Activated T-cell treated with anti-CD3 and anti-CD28 coated beads, Interleukin-2, amount 50 U/mL, for 24 hours (primary cell): ENCODE measurements around the gene ZNF331.
"Not testable (repeated sequence)": the region's sequence is repeated elsewhere in the genome, so short reads cannot be mapped to it uniquely, and the experiment has no call there.

Experiments
- DNase-seq: peaks from one replicate; pipeline ENCODE4 v3.0.0-alpha.2; 2020
- H3K27ac Mint-ChIP-seq: 2 replicates; pipeline ENCODE4 v1.8.0; 2020; ENCODE audit warnings: mild to moderate bottlenecking, mixed read lengths
- H3K27me3 Mint-ChIP-seq: 2 replicates; pipeline ENCODE4 v1.8.0; 2020; ENCODE audit warnings: mixed read lengths
- H3K36me3 Mint-ChIP-seq: 2 replicates; pipeline ENCODE4 v1.8.0; 2020; ENCODE audit warnings: low read depth, mixed read lengths
- H3K4me1 Mint-ChIP-seq: 2 replicates; pipeline ENCODE4 v1.8.0; 2020; ENCODE audit warnings: low read depth, mixed read lengths
- H3K4me3 Mint-ChIP-seq: 2 replicates; pipeline ENCODE4 v1.8.0; 2020; ENCODE audit warnings: mild to moderate bottlenecking, moderate library complexity, mixed read lengths
- H3K9me3 Mint-ChIP-seq: 2 replicates; pipeline ENCODE4 v1.8.0; 2020; ENCODE audit warnings: mixed read lengths

Gene ZNF331

DNA sequence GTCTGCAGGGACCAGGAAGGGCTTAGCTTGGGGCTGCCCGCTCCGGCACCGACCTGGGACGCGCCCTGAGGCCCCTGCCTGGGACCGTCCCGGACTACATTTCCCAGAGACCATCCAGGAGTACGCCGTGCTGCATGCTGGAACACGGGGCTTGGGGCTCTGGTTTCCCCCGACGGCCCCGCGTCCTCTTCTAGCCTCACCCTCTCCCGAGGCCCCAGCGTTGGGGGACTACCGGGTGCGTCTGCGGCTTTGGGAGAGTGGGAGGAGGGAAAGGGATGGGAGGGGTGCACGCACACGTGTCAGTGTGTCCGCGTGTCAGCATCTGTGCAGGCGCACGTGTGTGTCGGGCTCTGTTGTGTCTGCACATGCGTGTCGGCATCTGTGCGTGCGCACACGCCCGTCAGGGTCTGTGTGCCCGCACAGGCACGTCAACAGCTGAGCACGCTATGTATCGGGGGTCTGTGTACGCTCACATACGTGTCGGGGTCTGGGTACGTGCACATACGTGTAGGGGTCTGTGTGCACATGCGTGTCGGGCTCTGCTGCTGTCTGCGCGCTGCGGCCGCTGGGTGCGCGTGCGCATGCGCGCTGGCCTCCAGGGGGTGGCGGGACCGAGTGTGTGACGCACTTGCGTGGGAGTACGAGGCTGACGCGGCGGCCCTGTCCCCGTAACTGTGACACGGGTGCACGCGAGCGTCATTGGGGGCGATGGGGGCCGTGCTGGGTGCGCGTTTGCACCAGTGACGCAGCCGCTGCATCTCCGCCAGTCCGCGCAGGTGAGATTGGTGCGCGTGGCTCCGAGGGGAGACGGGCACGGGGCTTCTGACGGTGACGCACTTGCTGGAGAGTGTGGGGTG, at the start of gene ZNF331:
TSS of gene ZNF331 (plus strand) at position 625 of the 857 bp plus-strand sequence. CDS start 31,232 bp downstream, outside the sequence.
- peaks cover 13% of the 10 kb centered on the region for H3K9me3 Mint-ChIP-seq
- no peaks in the 10 kb centered on the region for H3K27me3 Mint-ChIP-seq
- H3K27ac Mint-ChIP-seq: peak within 1 kb of the TSS; percentile 99
- peak within 1 kb of the TSS; percentile 95 for H3K4me3 Mint-ChIP-seq
- peaks cover 52% of the 10 kb centered on the region for H3K4me1 Mint-ChIP-seq
- DNase-seq: peak; percentile 91
- peaks cover 80% of the 10 kb centered on the region for H3K36me3 Mint-ChIP-seq

DNA sequence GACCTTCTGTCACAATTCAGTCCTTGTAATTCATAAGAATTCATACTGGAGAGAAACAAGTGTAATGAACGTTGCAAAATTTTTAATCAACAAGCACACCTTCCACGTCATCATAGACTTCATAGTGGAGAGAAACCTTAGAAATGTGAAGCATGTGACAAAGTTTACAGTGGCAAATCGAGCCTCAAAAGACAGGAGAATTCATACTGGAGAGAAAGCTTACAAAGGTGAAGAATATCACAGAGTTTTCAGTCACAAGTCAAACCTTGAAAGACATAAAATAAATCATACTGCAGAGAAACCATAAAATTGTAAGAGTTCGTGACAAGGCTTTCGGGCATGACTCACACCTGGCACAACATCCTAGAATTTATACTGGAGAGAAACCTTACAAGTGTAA, 45.8 kb upstream of the ZNF331 start:
- H3K27me3 Mint-ChIP-seq: no peaks in the 10 kb centered on the region
- H3K9me3 Mint-ChIP-seq: peaks cover 60% of the 10 kb centered on the region
- DNase-seq: no peak
- peaks cover 87% of the 10 kb centered on the region for H3K36me3 Mint-ChIP-seq
- no peak overlapping the region for H3K27ac Mint-ChIP-seq
- no peak overlapping the region for H3K4me3 Mint-ChIP-seq
- H3K4me1 Mint-ChIP-seq: no peaks in the 10 kb centered on the region

DNA sequence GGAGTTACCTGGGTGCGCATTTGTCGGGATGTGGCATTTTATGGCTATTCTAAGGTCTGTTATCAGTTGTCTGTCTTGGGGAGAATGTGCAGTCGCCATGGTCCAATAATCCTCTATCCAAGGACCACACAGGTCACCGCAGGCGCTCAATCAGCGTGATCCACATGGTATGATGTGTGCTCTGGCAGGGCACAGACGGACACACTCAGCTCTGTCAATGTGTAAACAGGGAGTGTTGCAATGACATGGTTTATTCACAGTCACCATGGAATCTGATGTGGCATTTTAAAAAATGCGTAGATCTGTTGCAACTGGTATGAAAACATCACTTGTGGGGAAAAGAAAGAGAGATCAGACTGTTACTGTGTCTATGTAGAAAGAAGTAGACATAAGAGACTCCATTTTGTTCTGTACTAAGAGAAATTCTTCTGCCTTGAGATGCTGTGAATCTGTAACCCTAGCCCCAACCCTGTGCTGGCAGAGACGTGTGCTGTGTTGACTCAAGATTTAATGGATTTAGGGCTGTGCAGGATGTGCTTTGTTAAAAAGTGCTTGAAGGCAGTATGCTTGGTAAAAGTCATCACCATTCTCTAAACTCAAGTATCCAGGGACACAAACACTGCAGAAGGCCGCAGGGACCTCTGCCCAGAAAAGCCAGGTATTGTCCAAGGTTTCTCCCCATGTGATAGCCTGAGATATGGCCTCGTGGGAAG, 40.5 kb upstream of the ZNF331 start:
- Mint-ChIP-seq H3K9me3 (peaks cover 56% of the 10 kb centered on the region), H3K36me3 (peaks cover 43% of the 10 kb centered on the region)
- H3K4me1 Mint-ChIP-seq, H3K4me3 Mint-ChIP-seq, H3K27me3 Mint-ChIP-seq, H3K27ac Mint-ChIP-seq, DNase-seq: not testable (repeated sequence)

DNA sequence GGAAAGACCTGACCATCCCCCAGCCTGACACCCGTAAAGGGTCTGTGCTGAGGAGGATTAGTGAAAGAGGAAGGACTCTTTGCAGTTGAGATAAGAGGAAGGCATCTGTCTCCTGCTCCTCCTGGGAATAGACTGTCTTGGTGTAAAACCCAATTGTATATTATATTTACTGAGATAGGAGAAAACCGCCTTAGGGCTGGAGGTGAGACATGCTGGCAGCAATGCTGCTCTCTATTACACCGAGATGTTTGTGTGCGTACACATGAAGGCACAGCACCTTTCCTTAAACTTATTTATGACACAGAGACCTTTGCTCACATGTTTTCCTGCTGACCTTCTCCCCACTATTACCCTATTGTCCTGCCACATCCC, 39.9 kb upstream of the ZNF331 start:
- Mint-ChIP-seq H3K27me3 (peaks cover 10% of the 10 kb centered on the region), H3K9me3 (peaks cover 51% of the 10 kb centered on the region), H3K36me3 (peaks cover 38% of the 10 kb centered on the region)
- H3K27ac Mint-ChIP-seq, H3K4me1 Mint-ChIP-seq, DNase-seq, H3K4me3 Mint-ChIP-seq: not testable (repeated sequence)

DNA sequence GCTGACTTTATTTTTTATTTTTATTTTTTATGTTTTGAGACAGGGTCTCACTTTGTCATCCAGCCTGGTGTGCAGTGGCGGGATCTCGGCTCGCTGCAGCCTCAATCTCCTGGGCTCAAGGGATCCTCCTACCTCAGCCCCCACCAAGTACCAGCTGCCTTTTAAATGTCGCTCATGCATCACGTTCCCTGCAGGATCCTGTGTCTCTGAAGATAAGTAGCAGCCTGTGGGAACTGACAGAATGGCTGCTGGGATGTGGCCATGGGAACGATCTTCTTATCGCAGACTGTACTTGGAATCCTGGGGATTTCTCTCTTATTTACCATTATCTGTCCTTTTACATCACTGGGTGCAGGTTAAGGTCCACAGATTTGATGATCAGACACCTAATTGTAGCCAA, 34.8 kb upstream of the ZNF331 start:
- H3K36me3 Mint-ChIP-seq, H3K4me1 Mint-ChIP-seq, H3K4me3 Mint-ChIP-seq, H3K27ac Mint-ChIP-seq, DNase-seq: not testable (repeated sequence)
- peaks cover 20% of the 10 kb centered on the region for H3K9me3 Mint-ChIP-seq
- H3K27me3 Mint-ChIP-seq: peaks cover 36% of the 10 kb centered on the region

DNA sequence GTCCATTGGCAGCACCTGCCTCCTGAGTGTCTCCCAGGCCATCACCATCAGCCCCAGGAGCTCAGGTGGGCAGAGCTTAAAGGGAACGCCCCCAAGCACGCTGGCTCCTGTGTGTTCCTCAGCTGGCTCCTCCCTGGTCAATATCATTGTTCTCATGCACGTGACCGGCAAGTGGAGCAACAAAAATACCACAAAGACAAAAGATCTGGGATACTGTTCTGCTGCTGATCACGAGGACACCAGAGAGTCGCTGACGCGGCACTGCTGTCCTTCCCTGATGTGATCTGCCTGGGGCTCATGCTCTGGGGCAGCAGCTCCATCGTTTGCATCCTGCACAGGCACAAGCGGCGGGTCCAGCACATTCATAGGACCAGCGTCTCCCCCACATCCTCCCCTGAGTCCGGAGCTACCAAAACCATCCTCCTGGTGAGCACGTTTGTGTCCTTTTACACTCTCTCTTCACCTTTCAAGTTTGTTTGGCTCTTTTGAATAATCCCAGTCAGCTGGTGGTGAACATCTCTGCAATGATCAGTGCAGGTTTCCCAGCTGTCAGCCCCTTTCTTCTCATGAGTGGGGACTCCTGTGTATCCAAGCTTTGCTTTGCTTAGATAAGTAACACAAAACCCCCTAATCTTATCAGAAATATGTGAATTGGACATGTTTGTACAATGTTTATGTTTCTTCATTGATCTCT, 34.1 kb upstream of the ZNF331 start:
- H3K36me3 Mint-ChIP-seq: not testable (repeated sequence)

DNA sequence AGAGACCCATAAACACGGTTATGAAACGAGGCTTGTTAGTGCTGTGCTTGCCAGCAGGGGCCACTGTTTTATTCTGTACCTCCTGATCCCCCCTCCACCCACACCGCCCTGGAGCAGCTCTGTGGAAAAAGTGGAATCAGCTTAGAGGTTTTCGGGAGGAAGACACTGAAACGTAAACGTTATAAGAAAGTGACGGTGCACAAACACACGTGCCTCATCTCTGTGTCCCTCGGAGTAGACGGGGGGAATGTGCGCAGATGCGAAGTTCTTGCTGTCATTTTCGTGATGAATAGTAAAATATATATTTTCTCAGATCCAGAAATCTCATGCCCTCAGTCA, 33.6 kb upstream of the ZNF331 start:
- H3K27ac Mint-ChIP-seq, H3K36me3 Mint-ChIP-seq, DNase-seq, H3K4me1 Mint-ChIP-seq, H3K4me3 Mint-ChIP-seq: not testable (repeated sequence)
- Mint-ChIP-seq H3K27me3 (peaks cover 40% of the 10 kb centered on the region), H3K9me3 (peaks cover 13% of the 10 kb centered on the region)

More for the DNA sequence above, 34.1 kb upstream of the ZNF331 start:
- Mint-ChIP-seq H3K9me3 (peaks cover 17% of the 10 kb centered on the region), H3K27me3 (peaks cover 36% of the 10 kb centered on the region)
- not testable (repeated sequence) for H3K4me1 Mint-ChIP-seq, DNase-seq, H3K27ac Mint-ChIP-seq, H3K4me3 Mint-ChIP-seq

DNA sequence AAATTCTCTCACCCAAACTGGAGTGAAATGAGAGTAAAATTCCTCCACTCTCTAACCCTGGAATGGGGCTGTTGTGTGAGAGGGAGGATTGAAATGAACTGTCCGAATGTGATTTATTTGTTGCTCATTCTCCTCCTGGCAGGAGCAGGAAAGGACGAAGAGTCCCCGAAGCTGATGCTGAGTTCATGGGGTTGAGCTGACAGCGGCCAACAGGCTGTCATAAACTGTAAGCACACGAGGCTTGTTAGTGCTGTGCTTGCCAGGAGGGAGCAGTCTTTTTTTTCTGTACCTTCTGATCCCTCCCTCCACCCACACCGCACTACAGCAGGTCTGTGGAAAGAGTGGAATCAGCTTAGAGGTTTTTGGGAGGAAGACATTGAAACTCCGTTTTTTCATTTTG, 33.1 kb upstream of the ZNF331 start:
- peaks cover 12% of the 10 kb centered on the region for H3K9me3 Mint-ChIP-seq
- no peak for DNase-seq
- H3K4me3 Mint-ChIP-seq: no peak overlapping the region
- H3K4me1 Mint-ChIP-seq: peaks cover 1% of the 10 kb centered on the region
- no peak overlapping the region for H3K27ac Mint-ChIP-seq
- peaks cover 40% of the 10 kb centered on the region for H3K27me3 Mint-ChIP-seq
- peaks cover 8% of the 10 kb centered on the region for H3K36me3 Mint-ChIP-seq

DNA sequence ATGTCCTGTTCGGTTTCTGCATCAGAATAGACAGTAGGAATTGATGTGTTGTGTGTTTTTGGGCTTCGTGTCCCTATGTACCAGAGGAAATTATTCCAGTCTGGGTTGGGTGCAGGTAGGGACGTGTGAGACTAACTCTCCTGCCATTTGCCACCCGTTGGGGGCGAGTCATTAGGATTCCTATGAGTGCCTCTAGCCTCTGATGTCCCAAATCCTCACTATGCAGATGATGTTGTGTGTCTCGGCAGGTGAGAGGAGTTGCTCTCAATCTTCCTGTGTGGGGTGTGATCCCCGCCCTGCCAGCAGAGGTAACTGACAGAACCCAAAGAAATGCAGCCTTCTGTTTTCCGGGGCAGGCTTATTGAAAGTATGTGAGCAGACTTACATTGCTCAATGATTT, 31.2 kb upstream of the ZNF331 start:
- peaks cover 4% of the 10 kb centered on the region for H3K9me3 Mint-ChIP-seq
- peaks cover 2% of the 10 kb centered on the region for H3K36me3 Mint-ChIP-seq
- DNase-seq: no peak
- H3K27me3 Mint-ChIP-seq: peaks cover 35% of the 10 kb centered on the region
- H3K4me1 Mint-ChIP-seq: peaks cover 1% of the 10 kb centered on the region
- no peak overlapping the region for H3K27ac Mint-ChIP-seq
- no peak overlapping the region for H3K4me3 Mint-ChIP-seq

DNA sequence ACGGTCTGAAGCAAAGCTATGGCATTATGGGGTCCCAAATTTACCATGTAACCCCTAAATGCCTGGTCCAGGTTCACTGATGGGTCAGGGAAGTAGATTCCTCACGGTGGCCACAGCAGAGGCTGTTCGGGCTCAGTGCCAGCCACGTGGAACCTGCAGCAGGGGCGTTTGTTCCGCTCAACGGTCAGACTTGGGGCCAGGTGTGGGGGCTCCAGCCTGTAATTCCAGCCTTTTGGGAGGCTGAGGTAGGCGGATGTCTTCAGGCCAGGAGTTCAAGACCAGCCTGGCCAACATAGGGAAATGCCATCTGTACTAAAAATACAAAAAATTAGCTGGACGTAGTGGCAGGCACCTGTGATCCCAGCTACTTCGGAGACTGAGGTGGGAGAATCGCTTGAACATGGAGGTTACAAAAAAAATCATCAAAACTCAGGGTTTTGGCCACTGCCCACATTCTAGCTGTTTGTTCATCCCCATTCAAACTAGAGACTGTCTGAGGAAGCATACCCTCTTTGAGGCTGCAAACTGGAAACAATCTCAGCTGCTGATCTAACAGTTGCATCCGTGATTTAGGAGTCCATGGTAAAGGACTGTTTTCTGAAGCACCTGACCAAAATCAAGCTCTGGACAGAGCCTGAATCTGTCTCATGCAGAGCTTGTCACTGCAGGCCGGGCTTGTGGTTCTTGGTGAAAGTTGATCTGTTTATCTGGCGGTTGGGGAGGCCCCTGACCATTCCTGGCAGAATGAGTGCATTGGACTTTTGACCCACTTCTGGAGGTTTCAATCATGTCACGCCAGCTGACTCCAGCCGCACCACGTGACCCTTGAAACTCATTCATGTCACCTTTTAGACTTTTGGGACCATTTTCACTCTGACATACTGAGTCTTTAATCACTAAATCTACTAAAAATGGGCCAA, 30.2 kb upstream of the ZNF331 start:
- Mint-ChIP-seq H3K27me3 (peaks cover 31% of the 10 kb centered on the region), H3K9me3 (no peaks in the 10 kb centered on the region), H3K27ac (no peak overlapping the region), H3K4me3 (no peak overlapping the region), H3K4me1 (peaks cover 1% of the 10 kb centered on the region), H3K36me3 (peaks cover 2% of the 10 kb centered on the region)
- no peak for DNase-seq

DNA sequence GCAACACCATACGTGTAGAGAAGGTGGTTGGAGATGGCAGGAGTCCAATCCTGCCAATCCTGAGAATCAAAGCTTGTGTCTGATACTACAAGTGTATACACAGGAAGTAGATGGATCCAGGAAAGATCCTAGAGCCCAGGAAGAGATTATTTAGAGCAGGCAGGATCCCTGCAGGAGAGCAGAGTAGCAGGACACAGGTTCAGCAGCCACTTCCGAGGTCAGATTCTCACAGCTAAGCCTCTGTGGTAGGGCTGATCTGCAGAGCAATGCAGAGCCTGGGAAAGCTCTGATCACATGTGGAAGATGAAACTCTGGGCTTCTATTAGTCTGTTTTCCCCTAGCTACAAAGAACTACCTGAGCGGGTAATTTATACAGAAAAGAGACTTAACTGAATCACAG, 28.5 kb upstream of the ZNF331 start:
- Mint-ChIP-seq H3K27me3 (peaks cover 22% of the 10 kb centered on the region), H3K4me3 (no peak overlapping the region), H3K9me3 (no peaks in the 10 kb centered on the region), H3K4me1 (no peaks in the 10 kb centered on the region), H3K27ac (no peak overlapping the region), H3K36me3 (peaks cover 2% of the 10 kb centered on the region)
- DNase-seq: no peak

DNA sequence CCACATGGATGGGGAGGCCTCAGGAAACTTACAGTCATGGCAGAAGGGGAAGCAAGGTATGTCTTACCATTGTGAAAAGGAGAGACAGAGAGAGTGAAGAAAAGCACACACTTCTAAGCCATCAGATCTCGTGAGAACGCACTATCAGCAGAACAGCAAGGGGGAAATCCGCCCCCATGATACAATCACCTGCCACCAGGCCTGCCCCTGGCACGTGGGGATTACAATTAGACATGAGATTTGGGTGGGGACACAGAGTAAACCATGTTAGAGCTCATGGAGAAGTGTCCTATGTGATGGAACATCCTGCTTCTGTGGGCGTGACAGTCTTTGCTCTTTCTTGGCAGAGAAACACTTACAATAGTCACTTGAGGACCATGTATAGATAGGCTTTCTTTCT, 28.1 kb upstream of the ZNF331 start:
- no peak for DNase-seq
- no peak overlapping the region for H3K27ac Mint-ChIP-seq

DNA sequence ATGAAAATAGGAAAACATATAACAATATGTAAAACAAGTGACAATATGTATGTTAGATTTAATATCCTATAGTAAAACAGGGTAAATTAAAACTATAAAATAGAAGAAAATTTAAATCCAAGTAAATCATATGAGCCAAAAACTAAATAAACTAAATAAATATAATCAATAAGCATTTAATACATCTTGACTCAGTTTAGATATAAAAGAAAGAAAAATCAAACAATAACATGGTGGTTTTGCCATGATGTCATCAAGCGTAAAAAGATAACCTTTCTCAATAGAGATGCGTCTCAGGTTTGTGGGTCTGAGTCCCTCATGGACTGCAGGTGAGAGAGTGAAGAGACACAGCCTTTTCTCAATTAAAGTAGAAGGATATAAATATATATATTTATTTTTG, 26.6 kb upstream of the ZNF331 start:
- Mint-ChIP-seq H3K27me3 (peaks cover 12% of the 10 kb centered on the region), H3K27ac (no peak overlapping the region), H3K9me3 (no peaks in the 10 kb centered on the region), H3K4me3 (no peak overlapping the region), H3K36me3 (no peaks in the 10 kb centered on the region), H3K4me1 (no peaks in the 10 kb centered on the region)
- DNase-seq: no peak

More for the DNA sequence above, 28.1 kb upstream of the ZNF331 start:
- Mint-ChIP-seq H3K9me3 (no peaks in the 10 kb centered on the region), H3K4me1 (no peaks in the 10 kb centered on the region), H3K27me3 (peaks cover 18% of the 10 kb centered on the region), H3K36me3 (no peaks in the 10 kb centered on the region), H3K4me3 (no peak overlapping the region)

DNA sequence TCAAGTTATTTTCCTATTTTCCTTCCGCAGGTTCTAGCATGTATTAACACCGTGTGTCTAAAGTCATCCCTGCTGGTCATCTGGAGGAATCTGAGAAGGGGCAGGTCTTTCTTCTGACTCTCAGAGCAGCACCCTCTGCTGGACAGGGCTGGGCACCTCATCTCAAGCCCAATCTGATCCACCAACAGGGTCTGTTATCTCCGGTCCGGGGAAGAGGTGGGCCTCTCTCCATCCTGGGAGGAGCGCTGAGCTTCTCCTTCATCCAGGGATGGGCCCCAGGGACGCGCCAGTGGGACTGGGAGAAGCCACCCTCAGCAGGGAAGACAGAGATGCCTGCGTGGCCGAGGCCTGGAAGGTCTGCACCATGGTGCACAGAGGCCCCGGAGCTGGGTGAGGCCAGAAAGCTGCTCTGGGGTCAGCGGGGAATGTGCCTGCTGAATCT, 26.0 kb upstream of the ZNF331 start:
- H3K27me3 Mint-ChIP-seq: peaks cover 6% of the 10 kb centered on the region
- peak; percentile 54 for DNase-seq
- H3K4me3 Mint-ChIP-seq: no peak overlapping the region
- peaks cover 2% of the 10 kb centered on the region for H3K9me3 Mint-ChIP-seq
- no peaks in the 10 kb centered on the region for H3K4me1 Mint-ChIP-seq
- no peaks in the 10 kb centered on the region for H3K36me3 Mint-ChIP-seq
- H3K27ac Mint-ChIP-seq: no peak overlapping the region
